Fibroblast of gingiva (primary cell): Measurements from ENCODE around the gene CENPM.
A peak's percentile ranks its signal among the peaks of the same experiment; 100 is the strongest.

Experiments used
- DNase-seq: peaks from one replicate; pipeline ENCODE4 v3.0.0-alpha.2; 2011; ENCODE audit warnings: low read depth

Gene CENPM

DNA sequence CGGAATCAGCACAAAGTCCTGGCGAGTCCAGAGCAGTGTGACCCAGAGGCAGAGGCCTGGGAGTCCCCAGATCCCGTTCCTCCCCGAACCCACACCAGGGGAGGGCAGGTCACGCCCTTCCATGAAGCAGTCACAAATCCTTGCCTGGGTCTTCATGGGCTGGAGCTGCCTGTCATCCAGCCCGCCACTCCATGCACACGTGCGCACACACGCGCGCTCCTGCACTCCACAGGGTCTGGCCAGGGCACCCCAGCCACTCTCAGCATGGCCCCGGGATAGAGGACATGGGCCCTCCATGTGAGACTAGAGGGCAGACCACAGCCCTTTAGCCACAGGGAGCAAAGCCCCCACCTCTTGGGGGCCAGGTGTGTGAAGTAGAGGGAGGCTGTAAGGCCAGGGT is 14.6 kb downstream of the CENPM start:
- DNase-seq: no peak

DNA sequence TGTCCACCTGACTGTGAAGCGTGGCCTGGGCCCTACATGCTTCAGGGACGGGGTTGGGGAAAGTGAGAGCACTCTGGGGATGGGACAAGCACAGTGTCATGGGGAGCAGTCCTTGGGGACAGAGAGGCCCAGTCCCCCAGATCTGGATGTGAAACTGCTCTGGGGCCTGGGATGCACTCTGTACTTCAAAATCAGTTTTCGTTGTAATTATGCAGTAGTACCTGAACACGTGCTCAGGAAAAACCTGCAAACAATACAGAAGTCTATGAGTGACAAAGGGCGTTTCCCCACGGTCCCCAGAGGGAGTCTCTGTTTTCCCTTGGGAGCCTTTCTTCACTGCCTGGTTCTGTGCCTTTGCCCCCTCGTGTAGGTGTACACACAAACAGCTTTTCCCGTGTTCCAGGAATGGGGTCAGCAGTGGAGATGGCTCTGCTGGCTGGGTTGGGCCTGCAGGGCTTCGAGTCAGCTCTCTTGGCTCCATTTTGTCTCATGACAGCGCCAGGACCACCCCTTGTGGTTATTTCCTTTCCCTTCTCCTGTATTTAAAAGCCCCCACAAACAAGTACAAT is 15.2 kb downstream of the CENPM start:
- no peak for DNase-seq

DNA sequence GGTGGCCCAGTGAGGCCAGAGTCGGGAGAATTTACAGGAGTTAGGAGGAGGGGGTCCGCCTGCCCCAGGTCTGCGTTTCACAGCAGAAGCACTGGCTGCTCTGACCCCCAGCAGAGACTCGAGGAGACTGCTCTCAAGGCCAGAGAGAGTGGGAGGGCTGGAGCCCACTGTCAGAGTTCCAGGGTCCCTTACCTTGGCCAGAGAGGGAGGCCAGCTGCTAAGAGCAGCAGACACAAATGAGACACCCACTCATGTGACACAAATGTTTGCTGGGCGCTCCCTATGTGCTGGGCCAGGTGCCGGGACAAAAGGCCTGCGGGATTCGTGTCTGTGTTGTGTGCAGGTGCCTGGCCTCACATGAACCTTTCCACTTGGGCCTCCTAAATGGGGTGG is 17.5 kb downstream of the CENPM start:
- no peak for DNase-seq

DNA sequence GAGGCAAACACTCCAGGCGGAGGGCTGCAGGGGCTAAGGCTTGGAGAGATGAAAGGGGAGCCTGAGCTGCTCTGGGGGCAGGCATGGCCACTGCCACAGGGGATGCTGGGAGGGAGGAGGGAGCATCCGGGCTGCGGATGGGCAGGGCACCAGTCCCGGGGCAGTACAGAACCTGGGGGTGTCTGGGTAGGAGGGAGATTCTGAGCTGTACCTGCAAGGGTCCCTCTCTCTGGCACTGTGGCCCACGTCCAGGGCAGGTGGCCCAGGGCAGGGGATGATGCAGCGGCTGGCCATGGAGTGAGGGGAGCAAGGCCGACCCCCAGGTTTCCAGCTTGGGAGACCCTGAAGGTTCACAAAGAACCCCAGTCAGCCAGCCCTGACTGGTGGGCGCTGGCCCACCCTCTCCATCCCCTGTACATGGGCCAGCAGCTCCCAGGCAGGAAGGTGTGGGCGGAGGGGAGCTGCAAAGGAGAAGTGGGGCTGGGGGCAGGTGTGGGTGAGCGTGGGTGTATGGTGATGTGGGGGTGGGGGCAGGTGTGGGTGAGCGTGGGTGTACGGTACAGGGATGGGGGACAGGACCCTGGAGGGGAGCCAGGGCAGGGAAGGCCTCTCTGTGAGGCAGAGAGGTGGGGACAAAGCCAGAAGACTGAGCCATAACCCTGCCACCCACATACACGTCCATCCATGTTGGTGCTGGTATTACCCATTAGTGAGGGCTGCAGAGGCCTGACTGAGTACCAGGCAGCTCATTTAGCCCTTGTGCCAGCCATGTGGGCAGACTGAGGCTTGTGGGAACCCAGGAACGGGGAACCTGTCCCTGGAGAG is 18.1 kb downstream of the CENPM start:
- DNase-seq: no peak

DNA sequence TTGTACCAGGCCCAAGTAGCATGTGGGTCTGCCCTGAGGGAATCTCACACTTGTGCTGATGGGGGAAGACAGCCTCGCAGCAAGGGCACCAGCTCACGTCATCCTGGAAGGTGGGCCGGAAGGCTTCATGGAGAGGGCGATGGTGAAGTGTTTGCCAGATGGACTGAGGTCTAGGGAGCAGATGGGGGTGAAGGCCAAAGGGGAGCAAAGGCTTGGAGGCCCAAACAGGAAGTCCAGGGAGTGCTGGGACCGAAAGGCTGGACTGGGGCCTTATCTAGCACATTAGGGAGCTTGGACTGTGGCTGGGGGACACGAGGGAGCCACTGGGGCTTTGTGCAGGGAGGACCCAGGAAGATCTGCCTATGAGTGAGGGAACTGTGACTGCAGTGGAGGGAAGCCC is 19.1 kb downstream of the CENPM start:
- DNase-seq: no peak

DNA sequence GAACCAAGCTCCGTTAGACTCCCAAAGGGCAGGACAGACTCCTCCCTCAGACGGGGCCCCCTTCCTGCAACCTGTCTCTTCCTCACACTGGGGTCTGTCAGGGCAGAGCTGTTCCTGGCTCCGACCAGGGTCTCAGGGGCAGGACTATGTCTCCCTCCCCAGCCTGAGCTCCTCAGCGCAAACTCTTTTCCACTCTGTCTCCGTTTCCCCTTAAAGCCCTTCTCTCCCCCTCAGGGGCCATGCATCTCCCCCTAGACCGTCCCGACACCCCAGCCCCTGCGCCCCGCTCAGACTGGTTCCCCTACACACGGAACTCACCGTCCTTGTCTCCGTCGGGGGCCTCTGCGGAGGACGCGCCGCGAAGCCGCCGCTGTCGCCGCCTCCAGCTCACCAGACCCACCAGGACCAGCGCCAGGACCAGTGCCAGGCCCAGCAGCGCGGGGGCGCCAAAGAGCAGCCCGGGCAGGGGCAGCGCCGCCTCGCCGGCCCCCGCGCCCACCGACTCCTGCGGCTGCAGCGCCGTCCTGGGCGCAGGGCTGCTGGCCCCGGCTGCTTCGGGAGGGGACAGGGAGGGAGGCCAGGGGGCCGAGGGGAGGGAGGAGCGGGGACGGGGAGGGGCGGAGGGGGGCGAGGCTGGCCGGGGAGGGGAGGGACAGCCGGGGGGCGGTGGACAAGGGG is 21.0 kb downstream of the CENPM start:
- DNase-seq: peak; percentile 26

DNA sequence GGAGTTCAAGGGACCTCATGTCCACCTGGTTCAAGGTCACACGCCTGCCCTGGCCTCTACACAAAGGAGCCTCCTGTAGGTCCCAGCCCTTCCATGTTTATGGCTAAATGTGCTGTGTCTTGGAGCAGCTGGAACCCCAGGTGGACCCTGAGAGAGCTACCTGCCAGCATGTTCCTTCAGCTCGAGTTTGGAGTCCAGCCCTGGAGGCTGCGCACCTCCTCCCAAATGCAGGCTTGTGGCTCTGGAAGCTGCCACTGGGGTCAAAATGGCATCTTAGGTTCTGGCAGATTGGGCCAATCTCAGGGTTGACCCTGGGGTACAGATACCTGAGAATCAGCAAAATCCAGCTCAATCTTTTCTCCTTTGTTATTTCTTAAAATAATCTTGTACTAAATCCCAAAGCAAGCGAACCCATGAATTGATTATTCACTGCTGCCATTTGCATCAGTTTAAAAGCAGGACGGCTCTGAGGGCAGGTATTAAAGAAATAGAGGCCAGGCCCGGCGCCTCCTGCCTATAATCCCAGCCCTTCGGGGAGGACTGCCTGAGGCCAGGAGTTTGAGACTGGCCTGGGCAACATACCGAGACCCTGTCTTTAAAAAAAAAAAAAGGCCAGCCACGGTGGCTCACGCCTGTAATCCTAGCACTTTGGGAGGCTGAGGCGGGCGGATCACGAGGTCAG is 23.2 kb downstream of the CENPM start:
- no peak for DNase-seq

DNA sequence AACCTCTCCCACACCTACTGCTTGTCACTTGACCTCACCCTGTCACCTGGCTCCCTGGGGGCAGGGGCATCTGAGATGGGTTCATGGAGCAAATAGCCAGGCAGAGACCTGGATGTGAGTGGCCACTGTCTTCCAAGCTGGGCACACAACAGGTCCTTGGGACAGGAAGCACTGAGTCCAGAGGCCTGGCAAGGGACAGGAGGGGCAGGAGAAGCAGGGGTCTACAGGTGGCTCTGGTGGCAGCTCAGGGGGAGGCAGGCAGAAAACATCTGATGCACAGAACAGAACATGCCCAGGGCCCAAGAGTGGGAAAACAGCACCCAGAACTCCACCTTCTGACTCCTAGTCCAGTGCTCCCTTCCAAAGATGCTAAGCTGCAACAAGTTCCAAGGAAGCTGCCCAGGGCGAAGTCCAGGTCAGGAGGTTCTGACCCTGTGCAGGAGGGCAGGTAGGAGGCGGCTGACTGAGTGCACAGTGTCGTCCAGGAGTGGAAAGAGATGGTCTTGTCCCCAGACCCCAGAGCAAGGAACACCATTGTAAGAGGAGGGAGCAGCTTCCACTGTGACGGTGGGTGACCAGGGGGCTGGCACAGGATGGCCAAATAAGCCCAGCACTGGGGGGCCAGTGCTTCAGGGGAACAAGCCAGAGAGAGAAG is 23.9 kb downstream of the CENPM start:
- no peak for DNase-seq

DNA sequence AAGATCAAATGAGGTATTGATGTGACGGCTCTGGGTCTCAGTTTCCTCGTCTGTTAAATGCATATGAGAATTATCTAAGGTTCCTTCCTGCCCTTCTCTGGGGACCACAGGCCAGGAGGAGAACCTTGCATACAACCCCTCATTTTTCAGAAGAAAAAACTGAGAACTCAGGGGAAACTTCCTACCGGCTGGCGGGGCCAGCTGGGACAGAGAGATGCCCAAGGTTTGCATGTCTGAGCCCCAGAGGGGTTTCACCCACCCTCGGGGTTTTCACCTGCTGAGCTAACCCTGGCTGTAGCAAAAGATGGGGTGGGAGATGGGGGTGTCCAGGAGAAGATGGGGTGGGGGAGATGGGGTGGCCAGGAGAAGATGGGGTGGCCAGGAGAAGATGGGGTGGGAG is 24.6 kb downstream of the CENPM start:
- no peak for DNase-seq

DNA sequence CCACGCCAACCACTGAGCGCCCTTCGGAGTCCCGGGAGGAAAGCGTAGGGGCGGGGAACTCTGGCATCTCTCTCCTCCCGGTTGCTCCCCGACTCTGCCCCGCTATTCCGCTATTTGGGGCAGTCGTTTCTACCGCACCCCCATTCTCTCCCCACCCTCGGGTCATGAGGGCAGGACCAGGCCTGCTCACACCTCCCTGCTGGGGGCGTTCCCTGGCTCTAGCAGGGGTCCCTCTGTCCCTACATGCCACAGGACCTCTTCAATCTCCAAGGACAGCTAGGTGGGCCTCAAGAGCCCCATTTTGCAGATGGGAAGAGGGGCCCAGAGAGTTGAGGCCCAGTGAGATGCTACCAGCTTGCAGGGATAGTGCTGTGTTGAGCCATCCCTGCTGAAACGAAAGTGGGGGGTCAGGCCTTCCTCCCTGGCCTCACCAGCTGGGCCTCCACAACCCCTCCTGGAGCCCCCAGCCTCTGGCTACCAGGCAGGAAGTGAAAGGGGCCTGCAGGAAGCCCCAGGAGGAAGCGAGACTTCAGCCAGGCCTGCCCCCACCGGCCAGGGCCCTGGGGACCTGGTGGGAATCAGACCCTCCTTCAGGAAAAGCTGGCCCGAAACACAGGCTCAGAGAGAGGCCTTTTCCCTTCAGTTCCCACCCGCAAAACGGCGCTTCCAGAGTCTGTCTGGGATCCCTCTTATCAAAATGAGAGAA is 26.5 kb downstream of the CENPM start:
- DNase-seq: no peak

DNA sequence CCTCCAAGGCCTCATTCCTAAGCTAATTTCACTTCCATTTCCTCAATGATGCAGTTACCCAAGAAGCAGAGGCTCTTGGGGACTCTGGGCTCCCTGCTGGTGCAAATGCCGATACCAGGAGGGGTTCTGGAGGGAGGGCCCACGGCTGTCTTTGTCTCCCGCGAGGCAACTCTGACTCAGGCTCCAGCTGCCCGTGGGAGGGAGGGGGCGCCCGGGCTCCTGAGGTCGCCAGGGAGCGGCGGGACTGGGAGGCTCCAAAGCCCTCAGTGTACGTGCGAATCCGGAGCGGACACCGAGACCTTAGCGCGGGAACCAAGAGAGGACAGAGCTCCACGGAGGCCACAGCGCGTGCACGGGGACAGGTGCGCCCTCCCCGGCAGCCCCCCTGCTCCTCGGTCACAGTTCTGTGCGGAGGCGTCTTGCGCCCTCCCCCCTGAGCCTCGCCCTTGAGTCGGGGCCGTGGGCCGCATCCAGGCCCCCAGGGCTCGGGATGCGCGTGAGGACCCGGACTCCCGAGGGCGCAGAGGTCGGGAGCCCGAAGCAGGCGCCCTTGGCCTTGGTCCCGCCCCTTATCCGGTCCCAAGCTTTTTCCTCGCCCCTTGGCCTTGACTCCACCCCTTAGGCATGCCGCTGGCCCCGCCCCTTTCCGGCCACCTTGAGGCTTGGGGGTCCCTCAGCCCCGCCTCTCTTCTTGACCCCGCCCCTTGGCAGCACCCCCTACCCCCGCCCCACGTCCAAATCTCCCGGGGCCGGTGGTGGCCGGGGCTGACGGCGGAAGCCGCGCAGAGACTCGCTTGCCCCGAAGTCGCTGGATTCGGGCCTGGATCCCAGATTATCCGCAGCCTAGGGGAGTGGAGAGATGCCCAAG is 27.4 kb downstream of the CENPM start:
- DNase-seq: no peak

DNA sequence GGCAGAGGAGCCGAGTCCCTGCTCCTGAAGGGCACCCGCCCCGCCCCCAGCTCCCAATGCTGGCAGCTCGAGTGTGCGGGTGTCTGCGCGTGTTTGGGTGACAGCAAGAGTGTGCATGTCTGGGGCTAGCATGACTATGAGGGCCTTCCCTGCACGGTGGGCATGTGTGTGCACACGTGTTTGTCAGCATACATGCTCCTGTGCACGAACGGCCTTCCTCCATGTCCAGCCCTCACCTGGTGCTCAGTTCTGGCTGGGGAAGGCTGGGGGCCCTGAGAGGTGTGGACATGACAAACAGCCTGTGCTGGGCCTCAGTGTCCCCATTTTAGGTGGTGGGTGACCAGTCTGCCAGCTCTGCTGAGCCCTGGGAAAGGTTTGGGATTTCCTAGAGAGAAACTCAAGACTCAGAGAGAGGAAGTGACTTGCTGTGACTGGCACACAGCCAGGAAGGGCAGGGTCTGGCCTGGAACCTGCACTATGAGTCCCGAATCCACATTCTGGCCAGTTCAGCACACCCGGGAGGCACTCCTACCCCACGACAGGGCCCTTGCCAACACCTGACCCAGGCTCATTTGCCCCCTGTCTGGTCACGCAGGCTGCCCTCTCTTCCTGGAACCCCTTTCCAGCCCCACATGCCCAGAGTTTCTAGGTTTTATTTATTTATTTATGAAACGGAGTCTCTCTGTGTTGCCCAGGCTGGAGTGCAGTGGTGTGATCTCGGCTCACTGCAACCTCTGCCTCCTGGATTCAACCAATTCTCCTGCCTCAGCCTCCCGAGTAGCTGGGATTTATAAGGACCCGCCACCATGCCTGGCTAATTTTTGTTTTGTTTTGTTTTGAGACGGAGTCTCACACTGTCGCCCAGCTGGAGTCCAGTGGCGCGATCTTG is 28.8 kb downstream of the CENPM start:
- DNase-seq: no peak

DNA sequence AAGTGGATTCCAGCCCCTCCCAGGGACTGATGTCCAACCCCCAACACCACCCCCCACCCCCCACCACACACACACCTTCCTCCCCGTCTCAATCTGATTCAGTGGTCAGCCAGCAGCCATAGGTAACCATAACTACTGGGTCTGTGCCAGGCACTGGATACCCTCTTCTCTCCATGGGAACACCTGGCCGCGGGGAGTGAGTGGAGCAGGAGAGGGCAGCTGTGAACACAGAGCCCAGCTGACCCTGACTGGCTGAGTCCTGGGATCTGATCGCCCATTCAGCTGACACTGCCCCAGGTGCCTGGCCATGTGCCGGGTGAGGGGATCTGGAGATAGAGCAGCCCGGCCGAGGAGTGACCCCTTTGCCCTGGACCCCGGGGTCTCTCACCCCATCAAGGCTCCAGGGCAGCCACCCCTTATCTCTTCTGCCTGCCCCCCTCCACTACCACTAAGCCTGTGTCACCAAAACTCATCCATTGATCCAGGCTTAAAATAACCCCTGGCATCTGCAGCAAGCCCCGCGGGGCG is 29.5 kb downstream of the CENPM start:
- DNase-seq: no peak

DNA sequence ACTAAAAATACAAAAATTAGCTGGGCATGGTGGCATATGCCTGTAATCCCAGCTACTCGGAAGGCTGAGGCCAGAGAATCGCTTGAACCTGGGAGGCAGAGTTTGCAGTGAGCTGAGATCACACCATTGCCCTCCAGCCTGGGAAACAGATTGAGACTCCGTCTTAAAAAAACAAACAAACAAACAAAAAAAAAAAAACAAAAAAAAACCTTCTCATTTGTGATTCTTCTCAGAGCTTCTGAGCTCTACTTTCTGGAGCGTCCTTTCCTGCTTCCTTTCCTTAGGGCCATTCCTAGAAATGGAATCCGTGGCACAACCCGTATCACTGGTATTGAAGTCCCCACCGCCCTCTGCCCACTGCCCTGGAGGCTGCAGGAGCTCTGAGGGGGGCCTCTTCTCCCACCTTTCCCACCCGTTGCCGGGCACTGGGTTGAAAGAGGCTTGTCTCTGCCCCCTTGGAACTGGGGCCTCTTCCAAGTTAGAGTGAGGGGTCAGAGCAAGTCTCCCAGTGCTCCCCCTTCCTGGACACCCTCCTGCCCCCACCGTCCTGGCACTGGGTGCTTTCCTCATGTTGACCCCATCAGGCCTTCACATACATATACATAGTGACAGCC is 30.1 kb downstream of the CENPM start:
- no peak for DNase-seq

DNA sequence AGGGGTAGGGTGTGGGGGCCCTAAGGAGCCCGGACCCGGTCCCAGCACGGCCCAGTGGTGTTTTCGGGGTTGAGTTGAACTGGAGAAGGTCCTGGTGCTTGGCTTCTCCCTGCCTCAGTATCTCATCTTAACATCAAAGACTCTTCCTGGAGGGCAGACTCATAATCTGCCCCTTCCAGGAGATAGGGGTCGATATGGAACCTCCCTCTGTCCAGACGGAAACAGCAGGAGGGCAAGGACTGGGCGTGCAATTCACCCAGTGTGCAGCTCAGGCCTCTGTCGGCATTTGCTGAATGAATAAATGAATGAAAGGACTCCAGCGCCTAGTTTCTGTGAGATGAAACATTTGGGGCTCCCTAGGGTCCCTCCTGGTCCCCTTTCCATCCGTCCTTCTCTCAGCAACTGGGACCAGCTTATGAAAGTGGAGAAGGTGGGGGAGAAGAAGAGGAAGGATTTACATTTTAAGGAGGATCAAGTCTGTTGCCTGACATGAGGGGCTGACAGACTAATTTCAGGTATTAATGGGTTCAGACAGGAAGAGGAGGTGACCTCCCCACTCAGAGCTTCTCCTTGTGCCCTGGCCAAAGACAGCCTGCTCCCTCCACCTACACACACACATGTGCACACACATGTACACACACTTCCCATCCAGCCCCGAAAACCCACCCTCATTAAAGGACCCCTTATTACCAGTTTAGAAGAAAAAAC is 31.0 kb downstream of the CENPM start:
- DNase-seq: no peak

DNA sequence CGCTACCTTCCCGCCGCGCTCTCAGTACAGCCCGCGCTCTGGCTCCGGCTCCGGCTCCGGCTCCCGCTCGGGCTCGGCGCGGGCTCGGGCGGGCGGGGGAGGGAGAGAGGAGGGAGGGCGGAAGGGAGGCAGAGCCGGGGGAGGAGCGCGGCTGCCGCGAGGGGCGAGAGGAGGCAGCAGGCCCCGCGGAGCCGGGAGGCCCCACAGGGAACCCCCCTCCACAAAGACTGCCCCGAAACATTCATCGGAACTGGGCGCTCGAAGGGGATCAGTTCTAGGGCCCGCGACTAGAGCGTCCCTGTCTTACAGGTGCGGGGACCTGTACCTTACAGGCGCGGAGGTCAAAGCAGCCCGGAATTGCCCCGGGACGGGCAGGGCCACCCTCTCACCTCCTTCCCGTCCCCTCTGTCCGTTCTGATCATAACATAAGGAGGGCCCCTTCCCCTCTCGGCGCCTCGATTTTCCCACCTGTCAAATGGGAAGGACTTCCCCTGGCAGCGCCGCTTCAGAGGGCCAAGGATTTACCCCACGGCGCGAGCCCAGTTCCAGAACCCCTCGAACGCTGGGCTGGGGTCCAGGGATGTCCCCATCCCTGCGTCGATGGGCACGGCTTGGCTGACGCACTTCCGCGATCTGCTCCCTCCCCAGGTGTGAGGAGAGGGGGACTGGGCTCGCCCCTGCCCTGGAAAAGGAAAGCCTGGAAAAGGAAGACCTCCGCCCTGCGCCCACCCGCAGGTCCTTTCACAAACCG is 31.7 kb downstream of the CENPM start, which contains the start of gene SHISA8:
TSS of gene SHISA8 (minus strand) at position 40 of the 751 bp plus-strand sequence. CDS start 407 bp downstream, outside the sequence.
- no peak for DNase-seq

DNA sequence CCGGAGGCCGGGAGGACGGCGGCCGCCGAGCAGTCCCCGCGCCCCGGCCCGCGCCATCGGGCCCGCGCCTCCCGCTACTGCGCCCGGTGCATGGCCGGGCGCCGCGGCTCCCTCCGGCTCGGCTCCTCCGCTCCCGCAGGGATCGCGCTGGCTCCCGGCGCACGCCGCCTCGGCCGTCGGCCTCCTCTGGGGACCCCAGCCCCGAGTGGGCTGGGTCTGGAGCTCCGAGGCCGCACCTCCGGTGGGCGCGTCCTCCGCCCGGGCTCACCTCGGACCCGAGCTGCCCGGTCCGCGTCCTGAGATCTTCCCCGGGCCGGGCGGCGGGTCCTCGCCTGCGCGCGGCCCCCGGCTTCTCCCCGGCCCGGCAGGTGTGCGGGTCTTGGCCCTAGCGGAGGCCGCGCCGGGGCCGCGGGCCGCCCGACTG is 32.3 kb downstream of the CENPM start:
- DNase-seq: no peak
